ENCODE measurements around the gene ACTR2.

GRCh38 chr2:65292461-65293011 is 64.9 kb downstream of the ACTR2 start:
- TF ChIP-seq CTCF (conservative IDR thresholded peaks at IDR 0.05; ENCODE audit: low read depth, low read length) (no peak), EZH2 (IDR thresholded peaks at IDR 0.05; ENCODE audit: borderline replicate concordance, low read depth, low read length, poor library complexity, severe bottlenecking) (no peak)
